Myocyte (in vitro differentiated cells): ENCODE data around the gene SVOPL. TPM values are rescaled to one million over a fixed set of nuclear protein-coding genes. Genes with fewer than 3 reads are reported as not detected.

Source experiments
- DNase-seq: peaks from one replicate; pipeline ENCODE4 v3.0.0-alpha.2; 2012; ENCODE audit warnings: low read depth
- total RNA-seq: library from RNA; depleted of rRNA; stranded (reverse); fragments of >200 nt; gene quantifications from 2 replicates; pipeline ENCODE4 v1.2.3, GENCODE V29; 2014

The SVOPL gene
- total RNA-seq, 1 donor from 2014 or later = not detected

GRCh38 chr7:138610671-138611170 is 90.4 kb downstream of the SVOPL start:
- no peak for DNase-seq

DNA sequence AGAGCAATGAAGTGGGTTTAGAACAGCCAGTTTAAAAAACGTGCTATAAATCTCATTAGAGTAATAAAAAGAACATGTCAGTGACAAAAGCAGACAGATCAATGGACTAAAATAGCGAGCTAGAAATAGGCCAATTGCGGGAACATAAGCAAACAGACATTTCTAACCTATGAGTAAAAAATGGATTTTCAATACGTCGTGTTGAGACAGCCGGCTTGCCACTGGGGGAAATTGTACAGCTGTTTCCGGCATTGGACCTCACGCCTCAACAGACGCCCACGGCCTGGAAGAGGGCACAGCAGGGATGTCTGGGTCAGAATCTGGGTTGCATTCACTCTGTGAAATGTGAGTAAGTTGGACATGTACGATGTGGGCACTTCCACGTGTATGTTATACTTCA is 92.9 kb downstream of the SVOPL start:
- peak; percentile 40 for DNase-seq

GRCh38 chr7:138607216-138608126 is 93.7 kb downstream of the SVOPL start:
- no peak for DNase-seq

DNA sequence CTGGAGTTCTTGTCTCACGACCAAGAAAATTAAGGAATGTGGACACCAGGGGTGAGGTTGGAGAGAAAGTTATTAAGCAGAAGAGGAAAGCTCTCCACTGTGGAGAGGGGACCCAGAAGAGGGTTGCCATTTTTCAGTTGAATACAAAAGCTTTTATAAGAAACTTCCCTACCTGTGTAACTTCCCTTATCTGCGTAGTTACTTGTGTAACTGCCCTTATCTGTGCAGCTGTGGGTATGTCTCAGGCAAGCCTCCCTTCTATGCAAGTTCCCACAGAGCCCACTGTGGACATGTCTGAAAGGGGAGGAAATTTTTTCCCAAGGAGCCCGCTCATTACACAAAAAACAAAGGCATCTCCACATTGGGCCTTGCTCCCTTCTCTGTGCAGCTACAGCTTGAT is 94.9 kb downstream of the SVOPL start:
- no peak for DNase-seq

GRCh38 chr7:138603549-138604318 is 97.4 kb downstream of the SVOPL start:
- DNase-seq = no peak

DNA sequence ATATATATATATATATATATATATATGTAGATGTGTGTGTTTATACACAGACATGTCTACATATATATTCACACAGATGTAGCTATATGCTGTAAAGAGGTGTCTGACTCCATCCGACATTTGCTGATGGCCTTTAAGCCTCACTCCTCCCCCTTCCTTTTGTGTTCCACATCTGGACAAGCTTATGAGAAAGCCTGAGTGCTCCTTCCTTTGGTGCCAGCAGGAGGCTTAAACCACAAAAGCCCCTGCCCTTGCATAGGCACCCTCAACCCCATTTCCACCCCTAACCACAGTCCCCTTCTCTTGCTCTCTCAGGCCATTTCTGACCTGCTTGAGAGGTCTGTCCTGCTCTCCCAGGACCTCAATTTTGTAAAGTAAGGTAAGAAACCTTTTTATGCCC is 98.7 kb downstream of the SVOPL start:
- DNase-seq = no peak

- DNase-seq = no peak
Measured at GRCh38 chr7:138595454-138595853, 105.7 kb downstream of the SVOPL start.

GRCh38 chr7:138590154-138590553 is 111.0 kb downstream of the SVOPL start:
- DNase-seq = no peak

- DNase-seq = no peak
Measured at GRCh38 chr7:138588986-138589385, 112.2 kb downstream of the SVOPL start.

- DNase-seq = no peak
Measured at GRCh38 chr7:138587485-138587884, 113.7 kb downstream of the SVOPL start.

DNA sequence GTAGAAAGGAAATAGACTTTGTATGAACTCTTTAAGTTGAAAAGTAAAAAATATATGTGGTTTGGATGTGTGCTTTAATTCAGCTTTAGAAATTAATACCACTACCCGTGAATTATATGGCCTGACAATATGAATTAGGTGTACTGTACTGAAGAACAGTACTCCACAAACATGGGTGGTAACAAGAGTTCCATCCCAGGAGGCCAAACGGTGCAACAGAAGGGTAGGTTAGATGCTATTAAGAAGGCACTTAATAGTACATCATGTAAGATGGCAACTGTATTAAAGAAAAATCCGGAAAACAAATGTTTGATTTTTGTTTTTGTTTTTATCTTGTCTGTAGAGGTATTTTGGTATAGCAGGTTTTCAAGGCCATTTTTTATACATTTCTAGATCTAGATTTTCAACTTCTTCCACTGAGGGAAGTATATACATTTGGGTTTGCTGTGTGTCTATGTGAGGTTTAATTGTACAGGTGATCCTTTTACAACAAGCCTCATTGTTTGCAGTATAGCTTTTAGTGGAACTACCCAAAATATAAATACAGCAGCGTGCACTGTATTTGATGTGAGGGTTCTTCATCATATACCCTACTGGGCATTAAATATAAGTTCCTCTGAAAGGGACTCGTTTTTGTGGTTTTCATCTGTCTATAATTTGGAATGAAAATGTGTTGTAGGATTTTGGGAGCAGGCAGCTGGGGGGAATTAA is 115.7 kb downstream of the SVOPL start:
- DNase-seq = no peak

DNA sequence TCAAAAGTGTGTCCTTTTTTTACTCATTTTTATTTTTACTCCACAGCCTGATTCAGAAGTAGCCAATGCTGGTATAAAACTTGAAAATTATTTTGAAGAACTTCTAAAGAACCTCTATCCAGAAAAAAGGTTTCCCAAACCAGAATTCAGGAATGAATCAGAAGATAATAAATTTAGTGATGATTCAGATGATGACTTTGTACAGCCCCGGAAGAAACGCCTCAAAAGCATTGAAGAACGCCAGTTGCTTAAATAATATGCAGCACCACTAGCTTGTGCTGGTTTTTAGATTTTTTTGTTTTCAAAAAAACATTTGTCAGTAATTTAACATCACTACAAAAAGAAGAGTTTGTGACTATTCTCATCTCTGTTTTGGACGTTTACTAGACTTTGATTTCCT is 116.5 kb downstream of the SVOPL start:
- no peak for DNase-seq

DNA sequence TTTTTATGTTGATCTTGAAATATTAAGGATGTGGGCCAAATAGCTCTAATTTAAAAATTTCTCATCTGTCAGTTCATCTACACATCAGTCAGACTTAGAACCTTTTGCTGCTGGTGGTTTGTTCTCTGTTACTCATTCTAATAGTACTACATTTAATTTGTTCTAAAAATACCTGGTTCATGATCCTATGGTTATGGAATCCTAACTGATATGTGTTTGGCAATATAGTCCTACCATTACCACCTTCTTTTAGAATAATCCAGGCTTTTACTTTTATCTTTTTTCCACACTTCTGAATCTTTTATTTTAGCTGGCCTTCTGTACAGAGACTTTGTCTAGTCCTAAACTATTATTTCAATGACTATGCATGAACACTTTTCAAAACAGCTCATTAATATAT is 116.9 kb downstream of the SVOPL start:
- DNase-seq = no peak

DNA sequence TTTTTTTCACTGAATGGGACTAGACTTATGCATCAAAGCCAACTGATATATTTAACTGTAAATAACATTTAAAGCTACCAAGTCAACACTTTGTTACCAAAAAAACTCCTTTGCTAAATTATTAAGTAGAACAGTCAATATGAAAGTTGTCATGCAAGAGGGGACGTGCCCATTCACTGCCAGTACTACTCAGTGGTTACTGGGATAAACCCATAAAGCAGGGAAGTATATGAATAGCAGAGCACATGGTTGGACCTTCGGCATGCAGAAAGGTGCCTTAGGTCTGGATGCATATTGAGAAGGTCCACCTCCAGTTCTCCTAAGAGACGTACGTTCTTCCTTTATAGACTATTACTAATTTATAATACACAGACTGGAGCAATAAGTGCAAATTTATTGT is 120.1 kb downstream of the SVOPL start:
- no peak for DNase-seq

GRCh38 chr7:138579671-138580070 is 121.5 kb downstream of the SVOPL start:
- DNase-seq = no peak

DNA sequence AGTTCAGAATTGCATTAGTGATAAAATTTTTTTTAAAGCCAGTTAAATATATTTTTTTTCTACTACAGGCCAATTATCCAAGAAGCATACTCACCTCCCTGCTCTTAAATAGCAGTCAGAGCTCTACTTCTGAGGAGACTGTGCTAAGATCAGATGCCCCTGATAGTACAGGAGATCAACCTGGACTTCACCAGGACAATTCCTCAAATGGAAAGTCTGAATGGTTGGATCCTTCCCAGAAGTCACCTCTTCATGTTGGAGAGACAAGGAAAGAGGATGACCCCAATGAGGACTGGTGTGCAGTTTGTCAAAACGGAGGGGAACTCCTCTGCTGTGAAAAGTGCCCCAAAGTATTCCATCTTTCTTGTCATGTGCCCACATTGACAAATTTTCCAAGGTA is 122.0 kb downstream of the SVOPL start:
- DNase-seq = no peak

- DNase-seq = no peak
Measured at GRCh38 chr7:138575897-138576428, 125.2 kb downstream of the SVOPL start.

GRCh38 chr7:138573741-138574140 is 127.4 kb downstream of the SVOPL start:
- DNase-seq = no peak

- no peak for DNase-seq
Measured at GRCh38 chr7:138570715-138571114, 130.4 kb downstream of the SVOPL start.

DNA sequence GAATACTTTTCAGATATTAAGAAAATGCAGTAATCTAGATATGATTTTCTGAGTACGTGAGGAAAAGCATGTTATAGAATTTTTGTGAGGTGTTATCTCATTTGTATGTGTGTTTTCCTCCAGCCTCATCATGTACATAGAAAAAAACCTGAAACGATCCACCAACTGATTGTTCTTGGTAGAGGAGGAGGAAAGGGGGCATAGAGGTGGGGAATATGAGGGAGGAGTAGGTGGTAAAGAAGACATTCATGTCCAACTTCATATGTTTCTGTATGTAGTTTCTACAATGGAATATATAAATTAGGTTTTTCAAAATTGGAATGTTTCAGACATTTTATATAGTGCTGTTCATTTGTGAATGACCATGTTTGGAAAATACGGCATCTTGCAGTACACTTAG is 131.7 kb downstream of the SVOPL start:
- no peak for DNase-seq

DNA sequence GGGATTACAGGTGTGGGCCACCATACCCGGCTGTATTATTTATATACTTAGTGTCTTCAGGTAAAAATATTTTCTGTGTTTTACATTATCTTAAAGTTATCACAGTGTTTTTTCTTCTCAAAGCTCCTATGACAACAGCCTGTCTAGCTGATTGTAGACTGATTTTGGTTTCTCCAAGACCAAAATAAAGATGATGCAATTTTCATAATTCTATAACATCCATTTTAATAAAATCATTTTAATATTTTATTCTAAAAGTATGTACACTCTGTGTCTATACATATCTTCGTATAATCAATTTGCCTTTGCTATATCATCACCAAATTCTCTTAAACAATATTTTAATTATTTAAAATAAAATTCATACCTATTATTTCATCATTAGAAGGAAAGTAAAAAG is 132.5 kb downstream of the SVOPL start:
- DNase-seq = no peak
